Loucy (cell line): ENCODE results near the gene TTI1.

ENCODE experiments used
- CTCF ChIP-seq: fragments of 200-600 bp; sonication (generic); conservative IDR thresholded peaks from 2 replicates; pipeline ENCODE4 v1.5.1; 2014; ENCODE audit warnings: mild to moderate bottlenecking, antibody characterized with exemption, low read length
- EZH2phosphoT487 ChIP-seq: fragments of 200-600 bp; IDR thresholded peaks from 2 replicates; pipeline ENCODE4 v1.6.1; 2018; ENCODE audit warnings: antibody characterized with exemption, mild to moderate bottlenecking, moderate library complexity, borderline replicate concordance

GRCh38 chr20:38000293-38000692 is 33.0 kb downstream of the TTI1 start:
- TF ChIP-seq CTCF = no peak
- no peak for TF ChIP-seq EZH2phosphoT487
